K562 (cell line): ENCODE measurements around the gene TRPC4. TPM values are rescaled to one million over a fixed set of nuclear protein-coding genes. Genes with fewer than 3 reads are reported as not detected.

ENCODE experiments used
- ATAC-seq: fragments of 200-7000 bp; cut with Tn5 transposase; 3 replicates; pipeline ENCODE4 v1.9.1; 2020; ENCODE audit warnings: moderate library complexity
- BruUV-seq: library from RNA; stranded (reverse); fragments of 400-500 nt; replicated peaks from 2 replicates; lab custom pipeline; 2021; lab: Mats Ljungman, UMichigan
- CTCF ChIA-PET: fragments of 300-600 bp; formaldehyde crosslinking; extraction: SDS; loops from one replicate; lab custom pipeline; 2021; ENCODE audit warnings: low intra/inter-chr PET ratio; lab: Yijun Ruan, JAX
- POLR2A ChIA-PET: fragments of 300-600, 350-650 bp; sonication (Branson Sonifier 250); formaldehyde crosslinking; extraction: SDS; loops from one replicate; lab custom pipeline; 2021; ENCODE audit warnings: antibody characterized with exemption, inconsistent platforms; lab: Yijun Ruan, JAX
- DNase-seq, 4 experiments: peaks; one replicate each; pipeline versions ENCODE4 v3.0.0 to v3.0.0-alpha.2; 2011 to 2018; ENCODE audit warnings: low spot score in 3 of 4, mixed read lengths in 3 of 4; ENCODE audit errors: extremely low read depth in 1 of 4
- FAIRE-seq: peaks from 2 replicates; lab custom pipeline; 2011; peaks lifted over from hg19 to GRCh38; lab: Jason Lieb, UNC
- H2AFZ ChIP-seq: 2 replicates; pipeline ENCODE4 v1.6.0; 2011; ENCODE audit warnings: low read depth, low read length, control low read depth, inconsistent platforms
- H3K27ac ChIP-seq: fragments of 200-600 bp; 3 replicates; pipeline ENCODE4 v1.8.0; 2011; ENCODE audit warnings: low read depth, mild to moderate bottlenecking, control low read depth, inconsistent platforms, low read length, moderate library complexity, mixed read lengths; ENCODE audit errors: extremely low read depth
- H3K27me3 ChIP-seq, 2 experiments: fragments of 300-600 bp in 1 of 2; 2 replicates in 1 of 2; 3 replicates in 1 of 2; pipeline versions ENCODE4 v1.6.0 to v1.8.0; 2011; ENCODE audit warnings: inconsistent platforms in 2 of 2, low read length in 2 of 2, mild to moderate bottlenecking in 1 of 2, mixed read lengths in 1 of 2, moderate library complexity in 1 of 2; ENCODE audit not compliant: control insufficient read depth in 2 of 2, insufficient read depth in 2 of 2
- H3K36me3 ChIP-seq: fragments of 300-600 bp; 3 replicates; pipeline ENCODE4 v1.8.0; 2011; ENCODE audit warnings: mild to moderate bottlenecking, low read length, inconsistent platforms; ENCODE audit not compliant: control insufficient read depth, insufficient read depth
- H3K4me1 ChIP-seq, 2 experiments: fragments of 200-600 bp in 1 of 2; replicated peaks in 1 of 2; 2 replicates in 1 of 2; 3 replicates in 1 of 2; pipeline versions ENCODE4 v1.5.1 to v1.8.0; 2011; ENCODE audit warnings: inconsistent platforms in 2 of 2, low read length in 2 of 2, mild to moderate bottlenecking in 1 of 2, mixed read lengths in 1 of 2, moderate library complexity in 1 of 2; ENCODE audit not compliant: control insufficient read depth in 2 of 2, insufficient read depth in 2 of 2
- H3K4me2 ChIP-seq: 2 replicates; pipeline ENCODE4 v1.6.1; 2011; ENCODE audit warnings: low read length, control low read depth, inconsistent platforms, mixed read lengths; ENCODE audit not compliant: insufficient read depth
- H3K4me3 ChIP-seq: fragments of 200-600 bp; sonication (generic), shearing (Covaris generic); 2 replicates; pipeline ENCODE4 v1.5.1; 2016; ENCODE audit warnings: control low read depth, inconsistent platforms
- H3K79me2 ChIP-seq: fragments of 200-600 bp; 3 replicates; pipeline ENCODE4 v1.8.0; 2011; ENCODE audit warnings: low read length, inconsistent platforms; ENCODE audit not compliant: control insufficient read depth, insufficient read depth
- H3K9ac ChIP-seq, 2 experiments: 2 replicates each; pipeline versions ENCODE4 v1.6.0 to v1.6.1; 2011; ENCODE audit warnings: low read depth in 2 of 2, low read length in 2 of 2, control low read depth in 1 of 2, inconsistent platforms in 1 of 2, mild to moderate bottlenecking in 1 of 2, mixed read lengths in 1 of 2; ENCODE audit not compliant: insufficient read depth in 1 of 2
- H3K9me1 ChIP-seq: one replicate; pipeline ENCODE4 v1.6.0; 2011; ENCODE audit warnings: inconsistent platforms, mild to moderate bottlenecking, low read length, moderate library complexity; ENCODE audit not compliant: control insufficient read depth, insufficient read depth
- H3K9me3 ChIP-seq: replicated peaks from 2 replicates; pipeline ENCODE4 v1.5.1; 2011; ENCODE audit warnings: low read depth, low read length, inconsistent platforms; ENCODE audit not compliant: control insufficient read depth, insufficient read depth
- H4K20me1 ChIP-seq: replicated peaks from 2 replicates; pipeline ENCODE4 v1.6.1; 2011; ENCODE audit warnings: low read length, inconsistent platforms, mixed read lengths; ENCODE audit not compliant: control insufficient read depth, insufficient read depth
- CHD4 ChIP-seq: fragments of 200-600 bp; sonication (generic); IDR thresholded peaks from 3 replicates; pipeline ENCODE4 v1.6.1; 2012; ENCODE audit warnings: low read depth, mild to moderate bottlenecking, mixed read lengths, low read length, inconsistent platforms; ENCODE audit not compliant: insufficient read depth, insufficient replicate concordance, poor library complexity, severe bottlenecking
- HDAC2 ChIP-seq: fragments of 450-650 bp; IDR thresholded peaks from 2 replicates; pipeline ENCODE4 v1.6.1; 2016; ENCODE audit warnings: mild to moderate bottlenecking
- HDGF ChIP-seq: fragments of 450-650 bp; IDR thresholded peaks from 2 replicates; pipeline ENCODE4 v1.6.1; 2016
- MAFK ChIP-seq: IDR thresholded peaks from 2 replicates; pipeline ENCODE4 v1.6.1; 2011; ENCODE audit warnings: low read length, improper control_type of control experiment
- POLR2G ChIP-seq: fragments of 200-400 bp; formaldehyde crosslinking; IDR thresholded peaks from 2 replicates; pipeline ENCODE4 v1.6.1; 2017; ENCODE audit warnings: low read depth, mild to moderate bottlenecking, antibody characterized with exemption, low read length, moderate library complexity
- RNF2 ChIP-seq: sonication (generic); IDR thresholded peaks from 2 replicates; pipeline ENCODE4 v1.6.1; 2016
- TCF3 ChIP-seq: sonication (generic); formaldehyde crosslinking; IDR thresholded peaks from 2 replicates; pipeline ENCODE4 v1.4.0; 2020; ENCODE audit warnings: mild to moderate bottlenecking, missing genetic modification reagents
- TRIM24 ChIP-seq, 2 experiments: fragments of 450-650 bp; IDR thresholded peaks; 2 replicates each; pipeline ENCODE4 v1.6.1; 2016
- ZNF165 ChIP-seq: fragments of 250-450 bp; sonication (Bioruptor Pico); IDR thresholded peaks from 2 replicates; pipeline ENCODE4 v1.4.0; 2020; ENCODE audit warnings: borderline replicate concordance
- ZNF347 ChIP-seq: fragments of 450-650 bp; formaldehyde crosslinking; IDR thresholded peaks from 2 replicates; pipeline ENCODE4 v1.4.0; 2020; ENCODE audit warnings: low read depth, mild to moderate bottlenecking, moderate library complexity
- ZNF717 ChIP-seq: fragments of 250-450 bp; sonication (Bioruptor Pico); IDR thresholded peaks from 2 replicates; pipeline ENCODE4 v1.5.0; 2021
- WGBS: fragments of 100-300 bp; shearing (Covaris generic); methylation state at CpG from one replicate; pipeline ENCODE4 v1.1.6; 2016; ENCODE audit warnings: low coverage, mixed read lengths; ENCODE audit not compliant: insufficient coverage; ENCODE audit errors: missing lambda C conversion rate; 5-methylcytosine and 5-hydroxymethylcytosine counted together
- in situ Hi-C: fragments of 300-500 bp; cut with MboI; formaldehyde crosslinking; loops from 4 replicates; pipeline ENCODE4 v1.15.0; 2018; ENCODE audit warnings: inconsistent platforms, mixed read lengths
- intact Hi-C: fragments of 100-400 bp; cut with micrococcal nuclease; formaldehyde crosslinking; loops from 2 replicates; pipeline ENCODE4 v1.14.2; 2022
- polyA plus RNA-seq, 8 experiments: library from polyadenylated mRNA; depleted of rRNA in 4 of 8; stranded (reverse) in 5 of 8; unstranded in 3 of 8; fragments of >200 nt; fragmentation: Nextera tagmentation in 2 of 8; fragmentation: Illumina TruSeq in 1 of 8; extraction: Ambion mirVana in 2 of 8; extraction: Trizol in 1 of 8; gene quantifications; 2 replicates each; pipeline versions ENCODE4 v1.2.1 to v1.2.3, GENCODE V29; 2011 to 2014; ENCODE audit warnings: inconsistent platforms in 1 of 8, missing spikeins in 1 of 8
- total RNA-seq, 7 experiments: library from RNA; depleted of rRNA in 6 of 7; stranded (reverse); fragments of >200 nt in 6 of 7; fragmentation: Illumina TruSeq in 2 of 7; extraction: Trizol in 2 of 7; gene quantifications; 2 replicates each; pipeline versions ENCODE4 v1.2.1 to v1.2.3, GENCODE V29; 2011 to 2021; ENCODE audit warnings: low replicate concordance in 1 of 7
- TF ChIP-seq, protein P1 (sequence below): fragments of 250-450 bp; sonication (Bioruptor Pico); IDR thresholded peaks from 2 replicates; pipeline ENCODE4 v1.8.0; 2022; ENCODE audit warnings: inconsistent platforms, mild to moderate bottlenecking, moderate library complexity, borderline replicate concordance
- TF ChIP-seq, protein P2 (sequence below): sonication (generic); formaldehyde crosslinking; IDR thresholded peaks from 2 replicates; pipeline ENCODE4 v1.8.0; 2022; ENCODE audit warnings: mild to moderate bottlenecking, missing genetic modification reagents
- TF ChIP-seq, protein P3 (sequence below): fragments of 250-450 bp; sonication (Bioruptor Pico); IDR thresholded peaks from 2 replicates; pipeline ENCODE4 v1.4.0; 2020
- TF ChIP-seq, protein P4 (sequence below): sonication (generic); formaldehyde crosslinking; IDR thresholded peaks from 2 replicates; pipeline ENCODE4 v1.8.0; 2022; ENCODE audit warnings: mild to moderate bottlenecking, low read depth, missing genetic modification reagents

The TRPC4 gene
- total and polyA plus RNA-seq, 9 of the 15 experiments (the other 6 are each of a cell fraction or from before 2014, with no cell fraction given), result 0.03 to 0.04 TPM; not detected in 7

DNA sequence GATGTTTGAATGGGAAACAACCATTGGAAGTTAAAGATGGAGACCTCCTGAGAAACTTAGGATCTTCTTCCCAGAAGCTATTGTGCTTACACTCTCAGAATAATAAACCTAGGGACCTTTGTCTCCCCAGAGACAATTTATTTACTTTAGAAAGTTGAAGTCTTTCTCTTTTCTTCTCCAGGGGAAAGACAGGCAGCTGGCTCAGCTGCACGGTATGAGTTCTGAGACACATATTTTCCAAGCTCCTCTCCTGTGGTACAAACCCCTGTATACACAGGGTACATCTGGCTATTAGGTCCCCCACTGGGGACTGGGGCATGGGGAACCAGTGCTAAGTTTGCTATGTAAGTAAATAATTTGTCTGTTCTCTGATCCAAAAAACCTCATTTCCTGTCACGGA, 203.5 kb downstream of the TRPC4 start:
- H4K20me1 ChIP-seq, result no peaks in the 10 kb centered on the region
- no peak overlapping the region for H2AFZ ChIP-seq
- H3K27ac ChIP-seq, result no peak overlapping the region
- ATAC-seq (no peak), FAIRE-seq (no peak), DNase-seq (no peak)
- no peaks in the 10 kb centered on the region for H3K4me1 ChIP-seq
- no peak overlapping the region for H3K4me3 ChIP-seq
- H3K4me2 ChIP-seq, result no peak overlapping the region
- intact Hi-C loops, result no loop called here
- H3K79me2 ChIP-seq, result no peaks in the 10 kb centered on the region
- no peak overlapping the region for H3K9ac ChIP-seq
- no peaks in the 10 kb centered on the region for H3K27me3 ChIP-seq
- in situ Hi-C loops, result no loop called here
- no peaks in the 10 kb centered on the region for H3K9me1 ChIP-seq
- H3K9me3 ChIP-seq, result no peaks in the 10 kb centered on the region
- 14% methylated on average over 1 of the region's 2 CpGs for WGBS
- ChIA-PET POLR2A (no interaction called here), CTCF (no interaction called here)
- no peaks in the 10 kb centered on the region for H3K36me3 ChIP-seq
- no TSS peak for BruUV-seq
- no peak for TF ChIP-seq ZNF165
- TF ChIP-seq, protein P1, sequence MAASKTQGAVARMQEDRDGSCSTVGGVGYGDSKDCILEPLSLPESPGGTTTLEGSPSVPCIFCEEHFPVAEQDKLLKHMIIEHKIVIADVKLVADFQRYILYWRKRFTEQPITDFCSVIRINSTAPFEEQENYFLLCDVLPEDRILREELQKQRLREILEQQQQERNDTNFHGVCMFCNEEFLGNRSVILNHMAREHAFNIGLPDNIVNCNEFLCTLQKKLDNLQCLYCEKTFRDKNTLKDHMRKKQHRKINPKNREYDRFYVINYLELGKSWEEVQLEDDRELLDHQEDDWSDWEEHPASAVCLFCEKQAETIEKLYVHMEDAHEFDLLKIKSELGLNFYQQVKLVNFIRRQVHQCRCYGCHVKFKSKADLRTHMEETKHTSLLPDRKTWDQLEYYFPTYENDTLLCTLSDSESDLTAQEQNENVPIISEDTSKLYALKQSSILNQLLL (CRISPR knock-in tag), result no peak
- no peak for TF ChIP-seq RNF2
- TF ChIP-seq, protein P2, sequence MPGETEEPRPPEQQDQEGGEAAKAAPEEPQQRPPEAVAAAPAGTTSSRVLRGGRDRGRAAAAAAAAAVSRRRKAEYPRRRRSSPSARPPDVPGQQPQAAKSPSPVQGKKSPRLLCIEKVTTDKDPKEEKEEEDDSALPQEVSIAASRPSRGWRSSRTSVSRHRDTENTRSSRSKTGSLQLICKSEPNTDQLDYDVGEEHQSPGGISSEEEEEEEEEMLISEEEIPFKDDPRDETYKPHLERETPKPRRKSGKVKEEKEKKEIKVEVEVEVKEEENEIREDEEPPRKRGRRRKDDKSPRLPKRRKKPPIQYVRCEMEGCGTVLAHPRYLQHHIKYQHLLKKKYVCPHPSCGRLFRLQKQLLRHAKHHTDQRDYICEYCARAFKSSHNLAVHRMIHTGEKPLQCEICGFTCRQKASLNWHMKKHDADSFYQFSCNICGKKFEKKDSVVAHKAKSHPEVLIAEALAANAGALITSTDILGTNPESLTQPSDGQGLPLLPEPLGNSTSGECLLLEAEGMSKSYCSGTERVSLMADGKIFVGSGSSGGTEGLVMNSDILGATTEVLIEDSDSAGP, result no peak
- no peak for TF ChIP-seq POLR2G
- TF ChIP-seq, protein P3, sequence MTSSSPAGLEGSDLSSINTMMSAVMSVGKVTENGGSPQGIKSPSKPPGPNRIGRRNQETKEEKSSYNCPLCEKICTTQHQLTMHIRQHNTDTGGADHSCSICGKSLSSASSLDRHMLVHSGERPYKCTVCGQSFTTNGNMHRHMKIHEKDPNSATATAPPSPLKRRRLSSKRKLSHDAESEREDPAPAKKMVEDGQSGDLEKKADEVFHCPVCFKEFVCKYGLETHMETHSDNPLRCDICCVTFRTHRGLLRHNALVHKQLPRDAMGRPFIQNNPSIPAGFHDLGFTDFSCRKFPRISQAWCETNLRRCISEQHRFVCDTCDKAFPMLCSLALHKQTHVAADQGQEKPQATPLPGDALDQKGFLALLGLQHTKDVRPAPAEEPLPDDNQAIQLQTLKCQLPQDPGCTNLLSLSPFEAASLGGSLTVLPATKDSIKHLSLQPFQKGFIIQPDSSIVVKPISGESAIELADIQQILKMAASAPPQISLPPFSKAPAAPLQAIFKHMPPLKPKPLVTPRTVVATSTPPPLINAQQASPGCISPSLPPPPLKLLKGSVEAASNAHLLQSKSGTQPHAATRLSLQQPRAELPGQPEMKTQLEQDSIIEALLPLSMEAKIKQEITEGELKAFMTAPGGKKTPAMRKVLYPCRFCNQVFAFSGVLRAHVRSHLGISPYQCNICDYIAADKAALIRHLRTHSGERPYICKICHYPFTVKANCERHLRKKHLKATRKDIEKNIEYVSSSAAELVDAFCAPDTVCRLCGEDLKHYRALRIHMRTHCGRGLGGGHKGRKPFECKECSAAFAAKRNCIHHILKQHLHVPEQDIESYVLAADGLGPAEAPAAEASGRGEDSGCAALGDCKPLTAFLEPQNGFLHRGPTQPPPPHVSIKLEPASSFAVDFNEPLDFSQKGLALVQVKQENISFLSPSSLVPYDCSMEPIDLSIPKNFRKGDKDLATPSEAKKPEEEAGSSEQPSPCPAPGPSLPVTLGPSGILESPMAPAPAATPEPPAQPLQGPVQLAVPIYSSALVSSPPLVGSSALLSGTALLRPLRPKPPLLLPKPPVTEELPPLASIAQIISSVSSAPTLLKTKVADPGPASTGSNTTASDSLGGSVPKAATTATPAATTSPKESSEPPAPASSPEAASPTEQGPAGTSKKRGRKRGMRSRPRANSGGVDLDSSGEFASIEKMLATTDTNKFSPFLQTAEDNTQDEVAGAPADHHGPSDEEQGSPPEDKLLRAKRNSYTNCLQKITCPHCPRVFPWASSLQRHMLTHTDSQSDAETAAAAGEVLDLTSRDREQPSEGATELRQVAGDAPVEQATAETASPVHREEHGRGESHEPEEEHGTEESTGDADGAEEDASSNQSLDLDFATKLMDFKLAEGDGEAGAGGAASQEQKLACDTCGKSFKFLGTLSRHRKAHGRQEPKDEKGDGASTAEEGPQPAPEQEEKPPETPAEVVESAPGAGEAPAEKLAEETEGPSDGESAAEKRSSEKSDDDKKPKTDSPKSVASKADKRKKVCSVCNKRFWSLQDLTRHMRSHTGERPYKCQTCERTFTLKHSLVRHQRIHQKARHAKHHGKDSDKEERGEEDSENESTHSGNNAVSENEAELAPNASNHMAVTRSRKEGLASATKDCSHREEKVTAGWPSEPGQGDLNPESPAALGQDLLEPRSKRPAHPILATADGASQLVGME, result no peak
- TF ChIP-seq, protein P4, sequence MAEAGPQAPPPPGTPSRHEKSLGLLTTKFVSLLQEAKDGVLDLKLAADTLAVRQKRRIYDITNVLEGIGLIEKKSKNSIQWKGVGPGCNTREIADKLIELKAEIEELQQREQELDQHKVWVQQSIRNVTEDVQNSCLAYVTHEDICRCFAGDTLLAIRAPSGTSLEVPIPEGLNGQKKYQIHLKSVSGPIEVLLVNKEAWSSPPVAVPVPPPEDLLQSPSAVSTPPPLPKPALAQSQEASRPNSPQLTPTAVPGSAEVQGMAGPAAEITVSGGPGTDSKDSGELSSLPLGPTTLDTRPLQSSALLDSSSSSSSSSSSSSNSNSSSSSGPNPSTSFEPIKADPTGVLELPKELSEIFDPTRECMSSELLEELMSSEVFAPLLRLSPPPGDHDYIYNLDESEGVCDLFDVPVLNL, result no peak
- TF ChIP-seq MAFK, result no peak
- no peak for TF ChIP-seq HDGF
- TF ChIP-seq TRIM24 (IDR thresholded peaks at IDR 0.05), result no peak
- no peak for TF ChIP-seq HDAC2
- TF ChIP-seq ZNF347, result no peak
- no peak for TF ChIP-seq ZNF717
- no peak for TF ChIP-seq CHD4
- TF ChIP-seq TCF3, result no peak
